ENCODE results near the gene APLF. TPM values are rescaled to one million over a fixed set of nuclear protein-coding genes. Genes with fewer than 3 reads are reported as not detected.

The APLF gene, protein sequence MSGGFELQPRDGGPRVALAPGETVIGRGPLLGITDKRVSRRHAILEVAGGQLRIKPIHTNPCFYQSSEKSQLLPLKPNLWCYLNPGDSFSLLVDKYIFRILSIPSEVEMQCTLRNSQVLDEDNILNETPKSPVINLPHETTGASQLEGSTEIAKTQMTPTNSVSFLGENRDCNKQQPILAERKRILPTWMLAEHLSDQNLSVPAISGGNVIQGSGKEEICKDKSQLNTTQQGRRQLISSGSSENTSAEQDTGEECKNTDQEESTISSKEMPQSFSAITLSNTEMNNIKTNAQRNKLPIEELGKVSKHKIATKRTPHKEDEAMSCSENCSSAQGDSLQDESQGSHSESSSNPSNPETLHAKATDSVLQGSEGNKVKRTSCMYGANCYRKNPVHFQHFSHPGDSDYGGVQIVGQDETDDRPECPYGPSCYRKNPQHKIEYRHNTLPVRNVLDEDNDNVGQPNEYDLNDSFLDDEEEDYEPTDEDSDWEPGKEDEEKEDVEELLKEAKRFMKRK
- 1 to 10 TPM in 3 of 4 donors, under 1 TPM in 1; 0.70 to 9.1 (median 2.0) TPM for total RNA-seq

GRCh38 chr2:68467077-68467960 lies at the start of gene APLF, which contains the start of gene FBXO48:
Gene APLF (plus strand): TSS chr2:68467585. CDS start chr2:68467732, 147 bp downstream.
Gene FBXO48 (minus strand): TSS chr2:68467294. CDS start chr2:68465145, 2,149 bp downstream.
- H3K4me1 ChIP-seq = peaks cover 0 to 8% (median 0%) of the 10 kb centered on the region in 4 donors
- DNase-seq = peak; percentile 97 to 99 (median 98)
- H3K9me3 ChIP-seq = no peaks in the 10 kb centered on the region
- H3K27ac ChIP-seq = peak within 1 kb of the TSS; percentile 80 to 92 (median 88)
- H3K27me3 ChIP-seq = no peaks in the 10 kb centered on the region
- H3K36me3 ChIP-seq = no peaks in the 10 kb centered on the region
- peak within 1 kb of the TSS; percentile 67 to 76 (median 70) for H3K4me3 ChIP-seq
- no peak for TF ChIP-seq CTCF (IDR thresholded peaks at IDR 0.05)
- peak; percentile 33 to 45 for TF ChIP-seq POLR2A (IDR thresholded peaks at IDR 0.05)

- Histone ChIP-seq H3K4me3 (no peak overlapping the region), H3K27ac (no peak overlapping the region), H3K4me1 (peaks cover 0 to 9% (median 0%) of the 10 kb centered on the region in 4 donors), H3K27me3 (no peaks in the 10 kb centered on the region), H3K9me3 (no peaks in the 10 kb centered on the region), H3K36me3 (no peaks in the 10 kb centered on the region)
- peak in 1 of 3 donors; percentile 29 for DNase-seq
- no peak for TF ChIP-seq POLR2A (IDR thresholded peaks at IDR 0.05)
- TF ChIP-seq CTCF (IDR thresholded peaks at IDR 0.05) = no peak
Observed at GRCh38 chr2:68417926-68418325, 49.5 kb upstream of the APLF start.

DNA sequence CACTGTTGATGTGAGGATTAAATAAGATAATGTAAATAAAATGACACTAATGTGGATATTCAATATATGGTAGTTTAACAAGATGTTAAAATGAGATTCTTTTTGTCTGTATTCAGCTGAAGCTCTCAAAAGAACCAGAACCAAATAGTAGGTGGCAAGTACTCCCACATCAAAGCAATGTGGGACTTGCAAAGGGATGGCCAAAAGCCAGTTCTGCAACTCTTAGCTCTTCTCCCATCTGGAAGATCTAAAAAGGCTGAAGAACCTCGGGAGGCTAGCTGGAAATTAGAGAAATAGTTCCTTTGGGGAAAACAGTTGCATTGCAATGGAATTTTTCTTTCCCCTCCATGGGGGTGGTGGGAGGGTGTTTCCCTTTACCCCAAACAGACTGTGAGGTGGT lies 49.0 kb upstream of the APLF start:
- Histone ChIP-seq H3K27ac (peak overlapping the region in 1 of 4 donors; percentile 11), H3K36me3 (no peaks in the 10 kb centered on the region), H3K4me1 (peaks cover 0 to 9% (median 0%) of the 10 kb centered on the region in 4 donors), H3K9me3 (no peaks in the 10 kb centered on the region), H3K27me3 (no peaks in the 10 kb centered on the region), H3K4me3 (no peak overlapping the region)
- DNase-seq = no peak
- no peak for TF ChIP-seq CTCF (IDR thresholded peaks at IDR 0.05)
- TF ChIP-seq POLR2A (IDR thresholded peaks at IDR 0.05) = no peak

GRCh38 chr2:68418855-68419254 lies 48.5 kb upstream of the APLF start:
- Histone ChIP-seq H3K9me3 (no peaks in the 10 kb centered on the region), H3K27ac (peak overlapping the region in 1 of 4 donors; percentile 11), H3K36me3 (no peaks in the 10 kb centered on the region), H3K4me3 (no peak overlapping the region), H3K27me3 (no peaks in the 10 kb centered on the region), H3K4me1 (peaks cover 0 to 9% (median 0%) of the 10 kb centered on the region in 4 donors)
- TF ChIP-seq POLR2A (IDR thresholded peaks at IDR 0.05) = no peak
- peak in 1 of 6 experiments; percentile 4 for TF ChIP-seq CTCF (IDR thresholded peaks at IDR 0.05)
- DNase-seq = no peak

DNA sequence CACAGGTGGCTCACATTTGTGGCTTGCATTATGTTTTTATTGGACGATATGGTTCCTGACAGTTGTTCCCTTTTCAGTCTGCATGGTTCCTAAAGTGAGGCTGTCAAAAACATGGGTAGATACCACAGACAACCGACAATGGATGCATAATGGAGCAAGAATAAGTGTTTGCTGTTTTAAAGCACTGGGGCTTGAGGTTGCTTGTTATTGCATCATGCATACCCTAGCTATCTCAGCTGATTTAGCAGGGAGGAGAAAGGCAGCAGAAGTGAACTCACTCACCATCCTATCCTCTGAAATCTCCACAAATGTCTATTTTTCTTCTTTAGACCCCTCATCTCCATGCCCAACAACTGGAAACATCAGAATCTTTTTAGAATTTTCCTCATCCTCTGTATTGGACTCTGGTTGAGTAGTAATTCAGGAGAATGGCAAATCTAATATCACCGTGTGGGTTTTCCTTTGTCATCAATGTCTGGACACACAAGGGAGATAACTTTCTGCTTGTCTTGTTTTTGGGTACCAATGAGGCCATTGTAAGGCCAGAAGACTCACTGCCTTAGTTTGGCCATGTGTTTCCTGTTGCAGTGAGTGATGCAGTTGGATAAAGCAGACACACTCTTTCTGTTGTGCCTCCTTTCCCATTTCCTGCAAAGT lies 47.0 kb upstream of the APLF start:
- H3K36me3 ChIP-seq = no peaks in the 10 kb centered on the region
- no peaks in the 10 kb centered on the region for H3K27me3 ChIP-seq
- H3K27ac ChIP-seq = no peak overlapping the region
- no peak for DNase-seq
- H3K9me3 ChIP-seq = no peaks in the 10 kb centered on the region
- no peak for TF ChIP-seq POLR2A (IDR thresholded peaks at IDR 0.05)
- no peak for TF ChIP-seq CTCF (IDR thresholded peaks at IDR 0.05)
- no peak overlapping the region for H3K4me3 ChIP-seq
- peaks cover 0 to 9% (median 0%) of the 10 kb centered on the region in 4 donors for H3K4me1 ChIP-seq
